NCI-H2107 treated with DMSO at 0.1 percent for 48 hours (cell line): ENCODE results near the gene ABCA6.
"Not testable (repeated sequence)": the region's sequence is repeated elsewhere in the genome, so short reads cannot be mapped to it uniquely, and the experiment has no call there.

Experiments used
- DNase-seq: peaks from one replicate; lab custom pipeline; 2025; ENCODE audit not compliant: unreplicated experiment; lab: John Stamatoyannopoulos, UW

ABCA6 gene

GRCh38 chr17:69073392-69073791, 68.3 kb downstream of the ABCA6 start:
- not testable (repeated sequence) for DNase-seq

GRCh38 chr17:69072803-69073256, 68.9 kb downstream of the ABCA6 start:
- not testable (repeated sequence) for DNase-seq

- not testable (repeated sequence) for DNase-seq
These were observed 70.5 kb downstream of the ABCA6 start for GRCh38 chr17:69071233-69071586.

- DNase-seq, result peak; percentile 5
These were observed 71.1 kb downstream of the ABCA6 start for GRCh38 chr17:69070378-69071232.

- no peak for DNase-seq
These were observed 72.4 kb downstream of the ABCA6 start for GRCh38 chr17:69069226-69069750.

GRCh38 chr17:69067274-69068047, 74.2 kb downstream of the ABCA6 start:
- DNase-seq, result no peak

- no peak for DNase-seq
These were observed 75.2 kb downstream of the ABCA6 start for GRCh38 chr17:69066482-69066881.

GRCh38 chr17:69065113-69065512, 76.6 kb downstream of the ABCA6 start:
- no peak for DNase-seq

GRCh38 chr17:69064476-69064875, 77.2 kb downstream of the ABCA6 start:
- DNase-seq, result no peak

- no peak for DNase-seq
These were observed 77.7 kb downstream of the ABCA6 start for GRCh38 chr17:69064001-69064400.

- no peak for DNase-seq
These were observed 78.7 kb downstream of the ABCA6 start for GRCh38 chr17:69062860-69063581.

GRCh38 chr17:69061721-69062556, 79.8 kb downstream of the ABCA6 start:
- no peak for DNase-seq

GRCh38 chr17:69060822-69061221, 80.9 kb downstream of the ABCA6 start, which contains the start of gene ABCA9:
Gene ABCA9 (minus strand): TSS chr17:69060927. CDS start chr17:69051126, 9,801 bp downstream.
- no peak for DNase-seq

- no peak for DNase-seq
These were observed 82.1 kb downstream of the ABCA6 start for GRCh38 chr17:69059458-69060175.

GRCh38 chr17:69058165-69058564, 83.5 kb downstream of the ABCA6 start:
- no peak for DNase-seq

- DNase-seq, result no peak
These were observed 84.4 kb downstream of the ABCA6 start for GRCh38 chr17:69057280-69057679.

GRCh38 chr17:69056179-69056823, 85.4 kb downstream of the ABCA6 start:
- DNase-seq, result no peak

GRCh38 chr17:69055334-69055733, 86.4 kb downstream of the ABCA6 start:
- no peak for DNase-seq
